ENCODE results near the gene DENND1A.

DENND1A gene

DNA sequence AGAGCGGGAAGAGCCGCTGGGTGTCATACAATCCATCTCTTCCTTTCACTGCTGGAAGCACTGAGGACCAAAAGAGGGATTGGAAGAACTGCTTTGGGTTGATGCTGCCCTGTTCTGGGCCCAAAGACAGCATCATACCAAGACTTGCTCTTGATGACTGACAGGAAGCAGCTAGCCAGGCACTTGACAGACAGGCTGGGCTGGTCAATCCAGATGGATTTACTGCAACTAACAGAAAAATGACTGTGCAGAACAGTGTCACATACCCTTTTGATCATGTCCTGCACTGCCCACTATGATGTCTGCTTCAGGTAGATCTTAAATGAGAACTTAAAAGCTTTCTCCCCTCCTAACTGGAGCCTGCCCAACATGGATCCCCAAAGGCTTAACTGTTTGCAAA, 416.4 kb downstream of the DENND1A start:
- Histone ChIP-seq H3K18ac (ENCODE audit: low read depth in 1 of 2, low read length in 2 of 2) (no peak overlapping the region), H2BK15ac (ENCODE audit: low read depth, poor library complexity, severe bottlenecking) (no peak overlapping the region), H3K4me2 (ENCODE audit: low read length, poor library complexity, severe bottlenecking) (no peak overlapping the region), H3K27ac (ENCODE audit: low read length, poor library complexity, severe bottlenecking) (no peak overlapping the region), H4K8ac (ENCODE audit: low read length) (no peak overlapping the region), H3K23ac (ENCODE audit: low read length in 2 of 2) (no peak overlapping the region), H3K79me1 (replicated peaks; ENCODE audit: low read length, poor library complexity, severe bottlenecking) (no peaks in the 10 kb centered on the region), H3K9ac (ENCODE audit: low read length) (no peak overlapping the region), H3K36me3 (ENCODE audit: control insufficient read depth in 1 of 2, insufficient read depth in 2 of 2, low read depth in 1 of 2, low read length in 2 of 2) (peaks cover 0 to 4% of the 10 kb centered on the region in 2 experiments), H3K27me3 (ENCODE audit: control insufficient read depth in 1 of 2, insufficient read depth in 1 of 2, low read length in 2 of 2) (no peaks in the 10 kb centered on the region), H2BK12ac (ENCODE audit: low read length in 2 of 2) (no peak overlapping the region), H2AFZ (ENCODE audit: low read depth, low read length) (no peak overlapping the region), H2AK5ac (ENCODE audit: low read length, severe bottlenecking) (no peak overlapping the region), H3K14ac (ENCODE audit: low read length in 2 of 2) (no peak overlapping the region), H3K4ac (ENCODE audit: low read depth in 1 of 2, low read length in 2 of 2) (no peak overlapping the region), H4K91ac (ENCODE audit: low read length) (no peak overlapping the region), H2BK5ac (ENCODE audit: low read depth, low read length, poor library complexity, severe bottlenecking) (no peak overlapping the region), H3K9me3 (ENCODE audit: control insufficient read depth, low read length) (no peaks in the 10 kb centered on the region), H3K4me3 (ENCODE audit: insufficient read depth in 1 of 2, low read depth in 1 of 2, low read length in 2 of 2) (no peak overlapping the region), H3K4me1 (ENCODE audit: control insufficient read depth, insufficient read depth, low read depth, low read length) (no peaks in the 10 kb centered on the region), H2BK120ac (ENCODE audit: low read depth, low read length) (no peak overlapping the region)
- no peak for DNase-seq
- WGBS, result 93% methylated on average over 2 of the region's 2 CpGs

GRCh38 chr9:123511326-123512277, 418.3 kb downstream of the DENND1A start:
- Histone ChIP-seq H4K91ac (ENCODE audit: low read length) (no peak overlapping the region), H3K4me3 (ENCODE audit: insufficient read depth in 1 of 2, low read depth in 1 of 2, low read length in 2 of 2) (no peak overlapping the region)

GRCh38 chr9:123509646-123510045, 420.3 kb downstream of the DENND1A start:
- 87% methylated on average over 2 of the region's 2 CpGs for WGBS
- H3K18ac ChIP-seq (ENCODE audit: low read depth in 1 of 2, low read length in 2 of 2), result no peak overlapping the region
- H4K91ac ChIP-seq (ENCODE audit: low read length), result no peak overlapping the region
- H3K27me3 ChIP-seq (ENCODE audit: control insufficient read depth in 1 of 2, insufficient read depth in 1 of 2, low read length in 2 of 2), result no peaks in the 10 kb centered on the region
- no peak overlapping the region for H3K27ac ChIP-seq (ENCODE audit: low read length, poor library complexity, severe bottlenecking)
- no peak overlapping the region for H2AK5ac ChIP-seq (ENCODE audit: low read length, severe bottlenecking)
- H3K36me3 ChIP-seq (ENCODE audit: control insufficient read depth in 1 of 2, insufficient read depth in 2 of 2, low read depth in 1 of 2, low read length in 2 of 2), result peaks cover 0 to 4% of the 10 kb centered on the region in 2 experiments
- no peak overlapping the region for H3K9ac ChIP-seq (ENCODE audit: low read length)
- no peak overlapping the region for H2BK15ac ChIP-seq (ENCODE audit: low read depth, poor library complexity, severe bottlenecking)
- no peak overlapping the region for H2BK12ac ChIP-seq (ENCODE audit: low read length in 2 of 2)
- no peak overlapping the region for H3K4me2 ChIP-seq (ENCODE audit: low read length, poor library complexity, severe bottlenecking)
- H2BK120ac ChIP-seq (ENCODE audit: low read depth, low read length), result no peak overlapping the region
- no peaks in the 10 kb centered on the region for H3K79me1 ChIP-seq (replicated peaks; ENCODE audit: low read length, poor library complexity, severe bottlenecking)
- no peak overlapping the region for H2AFZ ChIP-seq (ENCODE audit: low read depth, low read length)
- peak overlapping the region in 1 of 2 experiments; percentile 79 for H3K14ac ChIP-seq (ENCODE audit: low read length in 2 of 2)
- H3K4me1 ChIP-seq (ENCODE audit: control insufficient read depth, insufficient read depth, low read depth, low read length), result no peaks in the 10 kb centered on the region
- no peaks in the 10 kb centered on the region for H3K9me3 ChIP-seq (ENCODE audit: control insufficient read depth, low read length)
- H3K23ac ChIP-seq (ENCODE audit: low read length in 2 of 2), result no peak overlapping the region
- no peak overlapping the region for H4K8ac ChIP-seq (ENCODE audit: low read length)
- H2BK5ac ChIP-seq (ENCODE audit: low read depth, low read length, poor library complexity, severe bottlenecking), result no peak overlapping the region
- no peak for DNase-seq
- H3K4ac ChIP-seq (ENCODE audit: low read depth in 1 of 2, low read length in 2 of 2), result no peak overlapping the region
- no peak overlapping the region for H3K4me3 ChIP-seq (ENCODE audit: insufficient read depth in 1 of 2, low read depth in 1 of 2, low read length in 2 of 2)

More at GRCh38 chr9:123511326-123512277, 418.3 kb downstream of the DENND1A start:
- Histone ChIP-seq H3K18ac (ENCODE audit: low read depth in 1 of 2, low read length in 2 of 2) (no peak overlapping the region), H3K14ac (ENCODE audit: low read length in 2 of 2) (no peak overlapping the region), H2BK15ac (ENCODE audit: low read depth, poor library complexity, severe bottlenecking) (no peak overlapping the region), H3K4ac (ENCODE audit: low read depth in 1 of 2, low read length in 2 of 2) (no peak overlapping the region), H2BK120ac (ENCODE audit: low read depth, low read length) (no peak overlapping the region), H3K27ac (ENCODE audit: low read length, poor library complexity, severe bottlenecking) (no peak overlapping the region), H3K9ac (ENCODE audit: low read length) (no peak overlapping the region), H3K36me3 (ENCODE audit: control insufficient read depth in 1 of 2, insufficient read depth in 2 of 2, low read depth in 1 of 2, low read length in 2 of 2) (peaks cover 0 to 4% of the 10 kb centered on the region in 2 experiments), H3K4me2 (ENCODE audit: low read length, poor library complexity, severe bottlenecking) (no peak overlapping the region), H3K23ac (ENCODE audit: low read length in 2 of 2) (no peak overlapping the region), H3K27me3 (ENCODE audit: control insufficient read depth in 1 of 2, insufficient read depth in 1 of 2, low read length in 2 of 2) (no peaks in the 10 kb centered on the region), H2AK5ac (ENCODE audit: low read length, severe bottlenecking) (no peak overlapping the region), H2BK12ac (ENCODE audit: low read length in 2 of 2) (no peak overlapping the region), H2AFZ (ENCODE audit: low read depth, low read length) (no peak overlapping the region), H3K4me1 (ENCODE audit: control insufficient read depth, insufficient read depth, low read depth, low read length) (no peaks in the 10 kb centered on the region), H2BK5ac (ENCODE audit: low read depth, low read length, poor library complexity, severe bottlenecking) (no peak overlapping the region), H3K79me1 (replicated peaks; ENCODE audit: low read length, poor library complexity, severe bottlenecking) (no peaks in the 10 kb centered on the region), H3K9me3 (ENCODE audit: control insufficient read depth, low read length) (no peaks in the 10 kb centered on the region), H4K8ac (ENCODE audit: low read length) (no peak overlapping the region)
- WGBS, result 85% methylated on average over 15 of the region's 15 CpGs
- DNase-seq, result no peak

- Histone ChIP-seq H2AFZ (ENCODE audit: low read depth, low read length) (no peak overlapping the region), H3K9me3 (ENCODE audit: control insufficient read depth, low read length) (no peaks in the 10 kb centered on the region), H4K8ac (ENCODE audit: low read length) (no peak overlapping the region), H2BK120ac (ENCODE audit: low read depth, low read length) (no peak overlapping the region), H2AK5ac (ENCODE audit: low read length, severe bottlenecking) (no peak overlapping the region), H3K36me3 (ENCODE audit: control insufficient read depth in 1 of 2, insufficient read depth in 2 of 2, low read depth in 1 of 2, low read length in 2 of 2) (peaks cover 0 to 4% of the 10 kb centered on the region in 2 experiments), H3K23ac (ENCODE audit: low read length in 2 of 2) (no peak overlapping the region), H3K18ac (ENCODE audit: low read depth in 1 of 2, low read length in 2 of 2) (no peak overlapping the region), H3K27me3 (ENCODE audit: control insufficient read depth in 1 of 2, insufficient read depth in 1 of 2, low read length in 2 of 2) (no peaks in the 10 kb centered on the region), H3K4ac (ENCODE audit: low read depth in 1 of 2, low read length in 2 of 2) (no peak overlapping the region), H2BK12ac (ENCODE audit: low read length in 2 of 2) (no peak overlapping the region), H3K14ac (ENCODE audit: low read length in 2 of 2) (no peak overlapping the region), H4K91ac (ENCODE audit: low read length) (no peak overlapping the region), H3K4me2 (ENCODE audit: low read length, poor library complexity, severe bottlenecking) (no peak overlapping the region), H3K4me1 (ENCODE audit: control insufficient read depth, insufficient read depth, low read depth, low read length) (no peaks in the 10 kb centered on the region), H3K9ac (ENCODE audit: low read length) (peak overlapping the region; percentile 77), H3K27ac (ENCODE audit: low read length, poor library complexity, severe bottlenecking) (no peak overlapping the region), H3K79me1 (replicated peaks; ENCODE audit: low read length, poor library complexity, severe bottlenecking) (no peaks in the 10 kb centered on the region), H3K4me3 (ENCODE audit: insufficient read depth in 1 of 2, low read depth in 1 of 2, low read length in 2 of 2) (peak overlapping the region in 1 of 2 experiments; percentile 75), H2BK15ac (ENCODE audit: low read depth, poor library complexity, severe bottlenecking) (no peak overlapping the region), H2BK5ac (ENCODE audit: low read depth, low read length, poor library complexity, severe bottlenecking) (no peak overlapping the region)
- DNase-seq, result no peak
- 93% methylated on average over 4 of the region's 6 CpGs for WGBS
These were observed 421.9 kb downstream of the DENND1A start for GRCh38 chr9:123508048-123508447.
